Activated naive CD8-positive, alpha-beta T cell treated with anti-CD3 and anti-CD28 coated beads, Interleukin-2, amount 50 U/mL, for 16 hours (primary cell): Measurements from ENCODE around the gene GNAI2.
"Not testable (repeated sequence)": the region's sequence is repeated elsewhere in the genome, so short reads cannot be mapped to it uniquely, and the experiment has no call there.

ENCODE experiments used
- DNase-seq: peaks from one replicate; pipeline ENCODE4 v3.0.0-alpha.2; 2020; ENCODE audit warnings: low read depth, low spot score

The GNAI2 gene

GRCh38 chr3:50226888-50227389, 9.1 kb upstream of the GNAI2 start:
- no peak for DNase-seq

DNA sequence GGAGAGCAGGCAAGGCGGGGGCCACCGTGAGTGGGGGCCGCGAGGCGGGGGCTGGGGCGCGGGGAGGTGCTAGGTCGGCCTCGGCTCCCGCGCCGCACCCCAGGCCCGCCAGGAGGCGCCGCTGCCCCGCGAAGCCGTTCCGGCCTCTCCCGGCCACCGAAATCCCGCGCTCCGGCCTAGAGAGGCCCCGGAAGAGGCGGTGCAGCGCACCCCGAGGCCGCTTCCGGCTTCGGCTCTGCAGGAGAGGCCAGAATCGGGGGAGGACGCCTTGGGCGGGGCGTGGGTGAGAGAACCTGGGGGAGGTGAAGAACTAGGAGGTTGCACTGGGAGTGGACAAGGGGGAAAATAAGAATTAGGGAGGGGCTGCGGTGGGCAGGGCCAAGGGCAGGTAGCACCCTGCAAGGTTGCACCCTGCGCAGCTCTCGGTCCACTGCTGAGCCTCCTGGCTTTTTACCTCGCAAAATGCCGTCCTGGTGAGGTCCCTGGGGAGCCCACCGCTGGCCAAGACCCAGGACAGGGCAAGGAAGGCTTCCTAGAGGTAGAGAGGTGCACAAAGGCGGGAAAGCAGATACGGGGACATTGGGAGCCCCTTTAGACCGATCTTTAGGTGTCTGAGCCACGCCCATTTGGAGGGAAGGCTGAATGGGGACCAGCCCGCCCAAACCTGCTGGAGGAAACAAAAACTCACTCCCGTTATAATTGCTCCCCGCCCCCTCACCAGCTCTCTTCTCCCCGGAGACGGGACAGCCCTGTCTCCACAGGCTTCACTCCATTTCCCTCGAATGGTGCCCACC, 8.4 kb upstream of the GNAI2 start:
- peak; percentile 76 for DNase-seq

DNA sequence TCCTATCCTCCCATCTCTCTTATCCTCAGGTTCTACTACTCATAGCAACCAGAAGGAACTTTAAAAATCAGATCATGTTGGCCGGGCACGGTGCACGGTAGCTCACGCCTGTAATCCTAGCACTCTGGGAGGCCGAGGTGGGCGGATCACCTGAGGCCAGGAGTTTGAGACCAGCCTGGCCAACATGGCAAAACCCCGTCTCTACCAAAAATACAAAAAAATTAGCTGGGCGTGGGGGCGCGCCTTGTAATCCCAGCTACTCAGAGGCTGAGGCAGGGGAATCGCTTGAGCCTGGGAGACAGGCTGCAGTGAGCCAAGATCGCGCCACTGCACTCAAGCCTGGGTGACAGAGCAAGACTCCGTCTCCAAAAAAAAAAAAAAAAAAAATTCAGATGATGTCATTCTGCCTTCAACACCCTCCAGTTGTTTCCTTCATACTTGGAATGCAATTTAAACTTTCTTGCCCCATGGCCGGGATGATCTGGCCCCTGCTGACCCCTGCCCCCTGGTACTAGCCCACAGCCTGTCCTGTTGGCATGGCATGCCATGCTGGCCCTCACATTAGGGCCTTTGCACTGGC, 7.7 kb upstream of the GNAI2 start:
- DNase-seq, result not testable (repeated sequence)

DNA sequence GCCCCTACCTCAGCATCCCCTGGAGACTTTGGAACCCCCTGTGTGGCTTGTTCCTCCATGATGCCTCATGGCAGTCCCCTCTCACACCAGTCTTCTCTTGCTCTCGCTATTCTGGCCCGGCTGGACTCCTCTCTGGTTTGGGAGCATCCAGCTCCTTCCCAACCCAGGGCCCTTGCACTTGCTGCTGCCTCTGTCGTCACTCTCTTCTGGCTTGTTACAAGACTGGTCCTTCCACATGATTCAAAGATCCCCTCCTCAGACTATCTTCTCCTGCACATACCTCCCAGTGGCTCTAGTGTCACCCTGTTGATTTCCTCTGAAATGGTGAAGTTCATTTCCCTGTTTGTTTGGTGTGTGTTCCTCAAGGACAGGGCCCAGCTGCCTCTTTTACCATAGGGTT, 6.5 kb upstream of the GNAI2 start:
- no peak for DNase-seq

DNA sequence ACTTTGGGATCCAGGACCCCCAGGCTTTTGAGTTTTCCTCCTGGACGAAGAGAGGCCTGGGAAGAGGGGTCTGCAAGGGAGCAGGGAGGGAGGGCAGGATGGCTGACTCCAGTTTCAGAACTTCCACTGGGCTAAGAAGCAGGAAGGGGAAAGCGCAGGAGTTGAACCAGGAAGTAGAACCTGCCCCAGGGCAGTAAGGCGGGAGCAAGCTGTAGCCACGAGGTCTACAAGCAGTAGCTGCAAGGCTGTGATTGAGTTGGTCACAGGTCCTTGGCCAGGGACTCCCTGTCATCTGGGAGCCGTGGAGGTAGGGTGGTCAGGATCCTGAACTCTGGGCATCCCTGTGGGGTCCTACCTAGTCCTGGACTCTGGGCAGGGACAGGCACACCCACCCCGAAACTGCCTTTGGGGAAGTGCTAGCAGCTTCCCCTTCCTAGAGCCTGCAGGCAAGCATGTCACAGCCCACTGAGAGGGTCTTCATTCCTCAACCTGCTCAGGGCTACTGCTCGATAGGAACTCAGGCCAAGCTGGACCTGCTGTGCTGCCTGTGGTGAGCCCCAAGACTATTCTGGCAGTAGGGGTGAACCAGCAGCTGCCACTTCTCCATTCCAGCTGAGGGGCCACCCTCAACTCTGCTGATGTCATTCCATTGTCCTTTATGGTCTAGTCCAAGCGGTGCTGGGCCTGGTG, 5.8 kb upstream of the GNAI2 start:
- DNase-seq, result no peak

DNA sequence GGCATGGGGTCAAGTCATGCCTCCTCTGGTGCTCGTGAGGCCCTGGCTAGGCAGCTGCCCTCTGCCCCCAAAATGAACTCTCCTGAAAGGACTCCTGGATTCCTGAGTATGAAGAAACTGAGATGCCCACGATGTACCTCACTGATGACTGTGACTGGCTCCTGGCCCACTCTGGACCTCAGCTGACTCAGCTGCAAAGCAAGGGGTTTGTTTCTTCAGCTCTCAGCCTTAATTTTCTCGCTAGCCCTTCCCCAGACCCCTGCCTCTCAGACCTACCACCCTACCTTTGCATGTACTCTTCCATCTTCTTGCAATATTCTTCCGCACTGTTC, 5.2 kb upstream of the GNAI2 start:
- DNase-seq, result no peak

GRCh38 chr3:50231581-50231980, 4.4 kb upstream of the GNAI2 start:
- DNase-seq, result no peak

DNA sequence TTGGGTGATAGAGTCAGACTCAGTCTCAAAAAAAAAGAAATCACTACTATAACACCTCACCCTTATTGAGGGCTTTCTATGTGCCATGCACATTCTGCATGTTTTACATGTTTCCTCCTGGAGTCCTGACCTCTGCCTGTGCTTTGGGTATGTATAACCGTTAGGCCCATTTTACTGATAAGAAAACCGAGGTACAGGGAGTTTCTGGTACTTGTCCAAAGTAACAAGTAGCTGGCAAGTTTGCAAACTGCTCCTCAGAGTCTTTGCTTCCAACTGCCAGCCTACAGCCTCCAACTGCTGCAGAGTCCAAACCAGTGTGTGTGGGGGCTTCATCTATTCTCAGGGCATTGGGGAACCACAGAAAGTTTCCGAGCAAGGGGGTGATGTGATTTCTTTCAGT, 3.7 kb upstream of the GNAI2 start:
- no peak for DNase-seq

- no peak for DNase-seq
Observed at GRCh38 chr3:50233176-50233575, 2.8 kb upstream of the GNAI2 start.

- no peak for DNase-seq
Observed at GRCh38 chr3:50236484-50237132, 604 bp downstream of the GNAI2 start.

GRCh38 chr3:50237133-50237651, 1.2 kb downstream of the GNAI2 start:
- DNase-seq, result no peak

DNA sequence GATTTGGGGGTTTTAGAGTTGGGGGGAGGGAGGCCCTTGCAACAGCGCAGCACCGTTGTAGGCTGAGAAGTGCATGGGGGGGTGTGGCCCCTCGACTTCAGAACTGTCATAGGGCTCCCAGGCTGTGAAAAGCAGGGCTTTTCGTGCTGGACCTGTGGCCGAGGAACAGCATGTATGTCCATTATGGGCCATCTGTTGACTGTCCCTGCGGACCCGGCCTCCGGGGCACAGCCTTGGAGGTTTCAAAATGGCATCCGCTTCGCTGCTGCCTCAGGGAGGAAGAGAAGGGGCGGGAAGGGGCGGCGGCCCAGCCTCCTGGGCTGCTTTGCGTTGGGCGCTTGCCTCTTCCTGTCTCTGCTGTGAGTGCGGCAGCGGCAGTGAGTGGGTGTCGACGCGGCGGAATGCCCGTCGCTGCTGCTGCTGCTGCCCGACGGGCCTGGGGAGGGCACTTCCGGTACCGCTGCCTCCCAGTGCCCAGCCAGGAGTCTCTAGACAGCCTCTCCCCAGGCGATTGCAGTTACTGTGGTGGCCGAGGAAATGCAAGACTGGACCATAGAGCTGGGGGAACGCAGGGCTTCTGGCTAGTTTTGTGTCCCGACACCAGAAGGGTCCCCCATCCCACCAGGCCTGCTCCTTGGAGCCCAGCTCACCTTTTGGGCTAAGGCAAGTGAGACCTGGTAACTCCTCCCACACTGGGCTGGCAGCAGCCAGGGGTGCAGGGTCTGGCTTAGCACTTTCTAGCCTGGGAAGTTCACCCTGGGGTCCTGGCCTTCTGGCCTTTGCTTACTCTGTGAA, 1.9 kb downstream of the GNAI2 start:
- DNase-seq, result peak; percentile 70

GRCh38 chr3:50238549-50239026, 2.6 kb downstream of the GNAI2 start:
- DNase-seq, result no peak

- no peak for DNase-seq
Observed at GRCh38 chr3:50239649-50240048, 3.6 kb downstream of the GNAI2 start.

DNA sequence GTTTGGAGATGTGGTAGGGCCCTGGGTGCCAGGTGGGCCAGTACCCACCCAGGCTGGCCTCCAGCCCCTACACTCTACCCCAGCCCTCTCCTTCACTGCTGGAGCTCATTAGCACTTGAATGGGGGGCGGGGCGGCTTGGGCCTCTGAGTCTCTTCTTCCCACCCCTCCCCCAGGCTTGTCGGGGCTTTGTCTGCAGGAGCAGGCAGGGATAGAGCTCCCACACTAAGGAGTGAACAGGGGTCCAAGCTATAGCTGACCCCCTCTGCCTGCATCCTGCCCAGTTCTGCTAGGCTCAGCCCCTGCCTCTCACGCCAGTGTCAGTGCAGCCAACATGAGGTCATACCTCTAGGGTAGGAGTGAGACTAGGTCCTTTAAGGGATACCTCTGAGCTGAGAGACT, 5.2 kb downstream of the GNAI2 start:
- DNase-seq, result no peak

DNA sequence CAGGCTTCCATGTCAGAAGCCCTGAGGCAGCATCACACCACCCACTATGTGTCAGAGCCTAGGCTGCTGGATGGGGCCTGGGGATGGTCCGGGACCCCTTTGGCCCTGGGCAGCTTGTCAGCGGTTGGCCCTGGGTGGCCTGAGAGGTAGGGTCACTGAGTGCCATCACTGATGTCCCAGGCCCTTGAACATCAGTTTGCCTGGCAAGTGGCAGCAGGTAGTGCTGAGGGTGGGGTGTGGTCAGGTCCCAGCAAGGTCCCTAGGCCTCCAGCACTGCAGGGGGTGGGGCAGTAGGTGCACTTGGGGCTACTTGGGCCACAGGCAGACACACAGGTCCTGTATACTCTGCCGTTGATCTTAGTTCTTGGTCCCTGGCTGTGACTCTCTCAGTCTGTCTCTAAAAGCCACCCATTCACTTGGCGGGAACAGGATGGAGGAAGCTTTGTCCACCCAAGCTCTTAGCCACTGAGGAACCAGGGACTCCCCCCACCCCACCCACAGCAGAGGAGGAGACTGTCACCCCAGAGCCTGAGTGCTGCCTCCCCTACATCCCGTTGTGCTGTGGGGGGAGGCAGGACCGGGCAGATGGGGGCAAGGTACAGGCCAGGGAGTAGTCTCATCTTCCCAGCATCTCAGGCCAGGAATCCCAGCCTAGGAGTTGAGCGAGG, 5.8 kb downstream of the GNAI2 start:
- no peak for DNase-seq

DNA sequence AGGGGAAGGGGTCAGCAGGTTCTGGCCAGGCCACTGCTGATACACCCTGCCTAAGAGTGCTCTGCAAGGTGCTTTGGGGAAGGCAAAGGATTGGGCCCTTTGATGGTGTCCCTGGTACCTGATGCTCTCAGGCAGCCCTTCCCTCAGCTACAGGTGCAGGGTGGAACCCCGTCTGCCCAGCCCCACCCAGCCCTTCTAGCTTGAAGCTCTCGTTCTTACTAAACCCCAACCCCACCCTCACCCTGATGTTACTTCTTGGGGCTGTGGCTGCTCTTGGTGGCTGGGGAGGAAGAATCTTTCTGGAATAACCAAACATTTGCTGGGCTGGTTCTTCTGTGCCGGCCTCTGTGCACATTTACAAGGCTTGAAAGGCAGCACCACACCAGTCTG, 6.4 kb downstream of the GNAI2 start:
- DNase-seq, result no peak

DNA sequence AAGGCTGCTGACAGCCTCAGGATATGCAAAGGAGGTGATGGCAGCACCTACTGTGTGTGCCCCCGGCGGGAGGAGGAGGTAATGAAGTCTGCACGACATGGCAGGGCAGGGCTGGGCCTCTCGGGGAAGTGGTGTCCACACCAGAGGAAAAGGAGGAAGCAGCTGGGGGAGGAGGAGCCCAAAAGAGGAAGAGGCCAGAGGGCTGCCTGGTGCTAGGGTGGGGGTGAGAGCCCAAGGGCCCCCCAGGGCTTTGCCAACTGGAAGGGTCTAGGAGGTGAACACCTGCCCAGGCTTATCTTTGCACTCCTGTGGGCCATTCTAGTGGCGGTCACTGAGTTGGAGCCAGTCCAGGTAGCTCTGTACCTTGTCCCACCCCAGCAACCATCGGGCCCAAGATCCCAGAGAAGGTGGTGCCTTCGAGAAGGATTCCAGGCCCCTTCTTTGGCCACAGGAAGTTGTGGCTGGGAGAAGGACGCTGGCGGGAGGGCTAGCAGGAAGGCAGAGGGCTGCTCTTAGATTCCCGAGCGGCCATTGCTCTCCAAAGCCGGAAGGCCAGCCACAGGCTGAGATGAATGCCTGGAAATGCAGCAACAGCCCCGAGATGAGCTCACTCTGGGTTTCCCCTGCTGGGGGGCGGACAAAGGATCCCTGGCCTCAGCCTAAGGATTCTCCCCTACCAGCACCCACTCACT, 7.0 kb downstream of the GNAI2 start:
- DNase-seq, result no peak

DNA sequence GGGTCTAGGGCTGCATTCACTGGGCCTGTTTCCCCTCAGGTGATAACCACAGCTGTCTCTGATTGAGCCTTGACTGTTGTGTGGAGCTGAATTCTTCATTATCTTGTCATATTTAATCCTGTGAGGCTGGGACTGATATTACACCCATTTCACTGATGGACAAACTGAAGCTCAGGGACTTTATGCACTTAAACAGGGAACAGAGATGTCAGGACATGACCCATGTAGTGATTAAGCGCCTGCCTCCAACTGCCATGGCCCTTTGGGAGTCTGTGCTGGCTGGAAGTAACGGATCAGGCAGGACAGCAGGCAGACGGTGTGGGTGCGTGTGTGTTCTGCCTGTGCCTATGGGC, 7.5 kb downstream of the GNAI2 start:
- DNase-seq, result no peak

- DNase-seq, result not testable (repeated sequence)
Observed at GRCh38 chr3:50244813-50245212, 8.8 kb downstream of the GNAI2 start.
